ES-I3 (cell line): Measurements from ENCODE around the gene LSP1.
"Not testable (repeated sequence)": the region's sequence is repeated elsewhere in the genome, so short reads cannot be mapped to it uniquely, and the experiment has no call there.

ENCODE experiments used
- H3K36me3 ChIP-seq: 2 replicates; pipeline ENCODE4 v1.6.1; 2013; ENCODE audit warnings: mild to moderate bottlenecking, low read length, control low read depth, moderate library complexity; ENCODE audit not compliant: insufficient read depth
- H3K4me1 ChIP-seq: 2 replicates; pipeline ENCODE4 v1.6.1; 2013; ENCODE audit warnings: mild to moderate bottlenecking, control low read depth, low read length; ENCODE audit not compliant: insufficient read depth
- H3K9ac ChIP-seq: 2 replicates; pipeline ENCODE4 v1.6.1; 2013; ENCODE audit warnings: low read depth, mild to moderate bottlenecking, low read length, moderate library complexity
- H3K9me3 ChIP-seq: 2 replicates; pipeline ENCODE4 v1.6.1; 2013; ENCODE audit warnings: mild to moderate bottlenecking, low read length, moderate library complexity; ENCODE audit not compliant: control insufficient read depth, insufficient read depth

The LSP1 gene

GRCh38 chr11:1877211-1878136, 24.6 kb downstream of the LSP1 start:
- H3K36me3 ChIP-seq = no peaks in the 10 kb centered on the region
- no peaks in the 10 kb centered on the region for H3K9me3 ChIP-seq
- peaks cover 8% of the 10 kb centered on the region; the same call in 1 of the 2 replicates for H3K4me1 ChIP-seq
- no peak overlapping the region for H3K9ac ChIP-seq

- Histone ChIP-seq H3K36me3 (no peaks in the 10 kb centered on the region), H3K4me1 (peaks cover 8% of the 10 kb centered on the region; the same call in 1 of the 2 replicates)
These were observed 25.5 kb downstream of the LSP1 start for GRCh38 chr11:1878137-1879031.

GRCh38 chr11:1879342-1879940, 26.6 kb downstream of the LSP1 start:
- no peak overlapping the region for H3K9ac ChIP-seq
- H3K4me1 ChIP-seq = peaks cover 8% of the 10 kb centered on the region; the same call in 1 of the 2 replicates
- no peaks in the 10 kb centered on the region for H3K9me3 ChIP-seq
- H3K36me3 ChIP-seq = no peaks in the 10 kb centered on the region

More at GRCh38 chr11:1878137-1879031, 25.5 kb downstream of the LSP1 start:
- H3K9ac ChIP-seq = no peak overlapping the region
- H3K9me3 ChIP-seq = no peaks in the 10 kb centered on the region

GRCh38 chr11:1879941-1880720, 27.2 kb downstream of the LSP1 start:
- Histone ChIP-seq H3K36me3 (no peaks in the 10 kb centered on the region), H3K9me3 (no peaks in the 10 kb centered on the region), H3K9ac (no peak overlapping the region), H3K4me1 (peaks cover 7% of the 10 kb centered on the region; the same call in 1 of the 2 replicates)

- H3K4me1 ChIP-seq = peaks cover 4% of the 10 kb centered on the region; the same call in 1 of the 2 replicates
- no peaks in the 10 kb centered on the region for H3K36me3 ChIP-seq
- H3K9ac ChIP-seq = no peak overlapping the region
- H3K9me3 ChIP-seq = no peaks in the 10 kb centered on the region
These were observed 28.0 kb downstream of the LSP1 start for GRCh38 chr11:1880746-1881441.

- Histone ChIP-seq H3K9ac (no peak overlapping the region), H3K36me3 (no peaks in the 10 kb centered on the region), H3K4me1 (peaks cover 4% of the 10 kb centered on the region; the same call in 1 of the 2 replicates), H3K9me3 (no peaks in the 10 kb centered on the region)
These were observed 28.8 kb downstream of the LSP1 start for GRCh38 chr11:1881442-1882264.

- no peak overlapping the region for H3K9ac ChIP-seq
- no peaks in the 10 kb centered on the region; the same call in 1 of the 2 replicates for H3K4me1 ChIP-seq
- H3K36me3 ChIP-seq = no peaks in the 10 kb centered on the region
- no peaks in the 10 kb centered on the region for H3K9me3 ChIP-seq
These were observed 29.7 kb downstream of the LSP1 start for GRCh38 chr11:1882265-1883238.

GRCh38 chr11:1883346-1884302, 30.7 kb downstream of the LSP1 start:
- Histone ChIP-seq H3K4me1 (no peaks in the 10 kb centered on the region; the same call in 1 of the 2 replicates), H3K36me3 (no peaks in the 10 kb centered on the region), H3K9ac (no peak overlapping the region), H3K9me3 (no peaks in the 10 kb centered on the region)

GRCh38 chr11:1884303-1884700, 31.4 kb downstream of the LSP1 start:
- Histone ChIP-seq H3K9ac (no peak overlapping the region), H3K9me3 (no peaks in the 10 kb centered on the region), H3K36me3 (no peaks in the 10 kb centered on the region), H3K4me1 (no peaks in the 10 kb centered on the region; the same call in 1 of the 2 replicates)

GRCh38 chr11:1886551-1886950, 33.7 kb downstream of the LSP1 start:
- H3K36me3 ChIP-seq, H3K4me1 ChIP-seq, H3K9ac ChIP-seq: not testable (repeated sequence)

More at GRCh38 chr11:1886551-1886950, 33.7 kb downstream of the LSP1 start:
- H3K9me3 ChIP-seq = not testable (repeated sequence)
